GM12872 (cell line): ENCODE results near the gene KISS1R.

Experiments used
- TF ChIP-seq, protein P1 (sequence below): IDR thresholded peaks from 3 replicates; pipeline ENCODE4 v1.5.1; 2011; ENCODE audit warnings: low read depth, mild to moderate bottlenecking, low read length, moderate library complexity; ENCODE audit not compliant: insufficient read depth

KISS1R gene

DNA sequence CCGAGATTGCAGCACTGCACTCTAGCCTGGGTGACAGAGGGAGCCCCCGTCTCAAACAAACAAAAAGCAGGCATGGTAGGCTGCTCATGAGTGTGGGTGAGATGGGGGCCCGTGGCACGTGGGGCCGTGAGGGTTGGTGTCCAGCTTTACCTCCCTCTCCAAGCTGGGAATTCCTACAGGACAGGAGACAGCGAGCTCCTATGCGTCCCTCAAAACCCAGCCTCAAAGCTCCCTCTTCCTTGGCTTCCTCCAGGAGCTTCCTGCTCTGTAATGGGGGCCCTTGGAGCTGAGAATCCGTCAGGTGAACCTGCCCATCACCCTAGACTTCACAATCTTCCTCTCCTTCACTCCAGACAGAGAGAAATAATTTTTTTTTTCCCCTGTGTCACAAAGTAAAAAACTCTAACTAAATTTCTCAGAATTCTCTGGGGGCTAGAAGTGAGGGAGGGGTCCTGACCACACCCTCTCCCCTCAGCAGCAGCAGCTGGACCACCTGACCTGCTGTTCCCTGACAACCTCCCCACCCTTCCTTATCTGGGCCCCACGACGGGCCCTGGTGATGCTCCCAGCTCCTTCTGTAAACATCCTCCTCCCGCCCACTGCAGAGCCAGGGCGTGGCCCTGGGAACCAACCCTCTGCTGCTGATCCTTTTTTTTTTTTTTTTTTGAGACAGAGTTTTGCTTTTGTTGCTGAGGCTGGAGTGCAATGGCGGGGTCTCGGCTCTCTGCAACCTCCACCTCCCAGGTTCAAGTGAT is 44.9 kb downstream of the KISS1R start:
- TF ChIP-seq, protein P1, sequence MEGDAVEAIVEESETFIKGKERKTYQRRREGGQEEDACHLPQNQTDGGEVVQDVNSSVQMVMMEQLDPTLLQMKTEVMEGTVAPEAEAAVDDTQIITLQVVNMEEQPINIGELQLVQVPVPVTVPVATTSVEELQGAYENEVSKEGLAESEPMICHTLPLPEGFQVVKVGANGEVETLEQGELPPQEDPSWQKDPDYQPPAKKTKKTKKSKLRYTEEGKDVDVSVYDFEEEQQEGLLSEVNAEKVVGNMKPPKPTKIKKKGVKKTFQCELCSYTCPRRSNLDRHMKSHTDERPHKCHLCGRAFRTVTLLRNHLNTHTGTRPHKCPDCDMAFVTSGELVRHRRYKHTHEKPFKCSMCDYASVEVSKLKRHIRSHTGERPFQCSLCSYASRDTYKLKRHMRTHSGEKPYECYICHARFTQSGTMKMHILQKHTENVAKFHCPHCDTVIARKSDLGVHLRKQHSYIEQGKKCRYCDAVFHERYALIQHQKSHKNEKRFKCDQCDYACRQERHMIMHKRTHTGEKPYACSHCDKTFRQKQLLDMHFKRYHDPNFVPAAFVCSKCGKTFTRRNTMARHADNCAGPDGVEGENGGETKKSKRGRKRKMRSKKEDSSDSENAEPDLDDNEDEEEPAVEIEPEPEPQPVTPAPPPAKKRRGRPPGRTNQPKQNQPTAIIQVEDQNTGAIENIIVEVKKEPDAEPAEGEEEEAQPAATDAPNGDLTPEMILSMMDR = no peak

- TF ChIP-seq, protein P1 = no peak
These were observed 45.7 kb downstream of the KISS1R start for GRCh38 chr19:962683-963400.

DNA sequence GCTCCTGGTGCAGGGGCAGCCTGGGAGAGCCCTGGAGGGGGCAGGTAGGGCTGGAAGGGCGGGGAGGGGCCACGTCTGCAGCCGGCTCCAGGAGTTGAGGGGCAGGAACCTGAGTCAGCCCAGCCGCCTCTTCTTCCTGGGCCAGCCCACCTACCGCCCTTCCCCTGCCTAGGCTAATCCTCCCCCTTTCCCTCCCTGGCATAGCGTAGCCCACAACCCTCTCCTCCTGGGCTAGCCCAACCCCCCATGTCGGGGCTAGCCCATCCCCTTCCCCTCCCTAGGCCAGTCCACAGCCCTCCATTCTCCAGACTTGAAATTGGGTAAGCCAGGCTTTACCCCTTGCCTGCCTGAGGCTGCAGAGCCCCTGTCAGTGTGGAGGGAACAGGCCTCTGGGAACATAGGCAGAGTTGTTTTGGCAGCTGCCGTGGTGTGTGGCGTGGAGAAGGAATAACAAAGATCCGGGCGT is 46.4 kb downstream of the KISS1R start:
- TF ChIP-seq, protein P1 = no peak

DNA sequence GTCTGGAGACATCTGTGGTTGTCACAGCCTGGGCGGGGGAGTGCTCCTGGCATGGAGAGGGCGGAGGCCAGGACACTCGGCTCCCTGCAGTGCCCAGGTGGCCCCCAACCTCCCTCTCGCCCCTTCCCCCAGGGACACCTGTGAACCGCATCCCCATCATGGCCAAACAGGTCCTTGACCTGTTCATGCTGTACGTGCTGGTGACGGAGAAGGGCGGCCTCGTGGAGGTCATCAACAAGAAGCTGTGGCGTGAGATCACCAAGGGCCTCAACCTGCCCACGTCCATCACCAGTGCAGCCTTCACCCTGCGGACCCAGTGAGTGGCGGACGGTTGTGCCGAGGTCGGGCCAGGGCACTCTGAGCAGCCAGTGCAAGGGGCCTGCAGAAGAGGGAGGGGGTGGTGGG is 47.0 kb downstream of the KISS1R start:
- TF ChIP-seq, protein P1 = no peak

GRCh38 chr19:964761-965694 is 47.9 kb downstream of the KISS1R start:
- TF ChIP-seq, protein P1 = no peak

- TF ChIP-seq, protein P1 = no peak
These were observed 49.5 kb downstream of the KISS1R start for GRCh38 chr19:966485-967088.
